ENCODE results near the gene ST3GAL3.

The ST3GAL3 gene

GRCh38 chr1:43898981-43899380 lies 191.6 kb downstream of the ST3GAL3 start:
- no peak overlapping the region for H3K27ac ChIP-seq
- TF ChIP-seq CTCF (conservative IDR thresholded peaks at IDR 0.05) = no peak
- no peak for TF ChIP-seq ZFX (IDR thresholded peaks at IDR 0.05)

GRCh38 chr1:43900386-43900785 lies 193.1 kb downstream of the ST3GAL3 start:
- H3K27ac ChIP-seq = no peak overlapping the region

GRCh38 chr1:43901196-43901961 lies 194.0 kb downstream of the ST3GAL3 start:
- no peak for TF ChIP-seq CTCF (conservative IDR thresholded peaks at IDR 0.05)
- no peak for TF ChIP-seq ZFX (IDR thresholded peaks at IDR 0.05)
- no peak overlapping the region for H3K27ac ChIP-seq

More at GRCh38 chr1:43900386-43900785, 193.1 kb downstream of the ST3GAL3 start:
- TF ChIP-seq ZFX (IDR thresholded peaks at IDR 0.05) = no peak
- no peak for TF ChIP-seq CTCF (conservative IDR thresholded peaks at IDR 0.05)

GRCh38 chr1:43902058-43902831 lies 194.9 kb downstream of the ST3GAL3 start:
- TF ChIP-seq CTCF (conservative IDR thresholded peaks at IDR 0.05) (no peak), ZFX (IDR thresholded peaks at IDR 0.05) (no peak)
- no peak overlapping the region for H3K27ac ChIP-seq

- H3K27ac ChIP-seq = no peak overlapping the region
- TF ChIP-seq ZFX (IDR thresholded peaks at IDR 0.05) (no peak), CTCF (conservative IDR thresholded peaks at IDR 0.05) (no peak)
These were observed 197.6 kb downstream of the ST3GAL3 start for GRCh38 chr1:43904660-43905551.

- no peak overlapping the region for H3K27ac ChIP-seq
- no peak for TF ChIP-seq CTCF (conservative IDR thresholded peaks at IDR 0.05)
- TF ChIP-seq ZFX (IDR thresholded peaks at IDR 0.05) = no peak
These were observed 200.9 kb downstream of the ST3GAL3 start for GRCh38 chr1:43908226-43908625.

All from C4-2B (cell line).